ENCODE data around the gene ELAVL1.

GRCh38 chr19:7933828-7934725 is 71.4 kb downstream of the ELAVL1 start:
- no peak for TF ChIP-seq CTCF (conservative IDR thresholded peaks at IDR 0.05; ENCODE audit: low read depth in 2 of 2)
- TF ChIP-seq EZH2phosphoT487 (IDR thresholded peaks at IDR 0.05; ENCODE audit: unreplicated experiment): no peak
